ENCODE results near the gene SREBF1.

SREBF1 gene

GRCh38 chr17:17787568-17787967 is 49.2 kb downstream of the SREBF1 start:
- Histone ChIP-seq H4K20me1 (ENCODE audit: insufficient read depth, low read length) (peaks cover 97% of the 10 kb centered on the region), H3K4me3 (ENCODE audit: low read depth in 1 of 2, low read length in 2 of 2) (no peak overlapping the region), H3K27ac (ENCODE audit: low read length) (no peak overlapping the region), H3K4me1 (ENCODE audit: insufficient read depth, low read length) (no peaks in the 10 kb centered on the region), H3K9ac (ENCODE audit: low read depth, low read length) (no peak overlapping the region), H3K79me2 (ENCODE audit: insufficient read depth, low read length) (peaks cover 92% of the 10 kb centered on the region), H3K4me2 (ENCODE audit: insufficient read depth, low read length) (no peak overlapping the region), H3K27me3 (ENCODE audit: insufficient read depth, low read length, poor library complexity) (no peaks in the 10 kb centered on the region), H3K36me3 (ENCODE audit: insufficient read depth, low read length) (0 out of 2 replicates have a peak, but pooled peaks cover 2% of the 10 kb centered on the region), H3K9me3 (ENCODE audit: insufficient read depth, low read length, severe bottlenecking) (no peaks in the 10 kb centered on the region), H2AFZ (ENCODE audit: low read depth, low read length) (no peak overlapping the region)
- no peak for DNase-seq
- ATAC-seq (ENCODE audit: insufficient read depth, low read depth) = no peak
- TF ChIP-seq EZH2 (IDR thresholded peaks at IDR 0.05; ENCODE audit: borderline replicate concordance, low read depth, low read length, severe bottlenecking) = no peak
- no peak for TF ChIP-seq CTCF (IDR thresholded peaks at IDR 0.05; ENCODE audit: borderline replicate concordance, extremely low read depth, low read length, poor library complexity, severe bottlenecking)

- Histone ChIP-seq H3K27me3 (ENCODE audit: insufficient read depth, low read length, poor library complexity) (no peaks in the 10 kb centered on the region), H3K9me3 (ENCODE audit: insufficient read depth, low read length, severe bottlenecking) (no peaks in the 10 kb centered on the region), H3K4me3 (ENCODE audit: low read depth in 1 of 2, low read length in 2 of 2) (no peak overlapping the region), H3K9ac (ENCODE audit: low read depth, low read length) (no peak overlapping the region), H3K79me2 (ENCODE audit: insufficient read depth, low read length) (peaks cover 89% of the 10 kb centered on the region), H3K27ac (ENCODE audit: low read length) (no peak overlapping the region), H2AFZ (ENCODE audit: low read depth, low read length) (no peak overlapping the region), H3K4me1 (ENCODE audit: insufficient read depth, low read length) (no peaks in the 10 kb centered on the region), H3K4me2 (ENCODE audit: insufficient read depth, low read length) (no peak overlapping the region), H4K20me1 (ENCODE audit: insufficient read depth, low read length) (peaks cover 96% of the 10 kb centered on the region), H3K36me3 (ENCODE audit: insufficient read depth, low read length) (no peaks in the 10 kb centered on the region)
- DNase-seq = no peak
- ATAC-seq (ENCODE audit: insufficient read depth, low read depth) = no peak
- TF ChIP-seq CTCF (IDR thresholded peaks at IDR 0.05; ENCODE audit: borderline replicate concordance, extremely low read depth, low read length, poor library complexity, severe bottlenecking) (no peak), EZH2 (IDR thresholded peaks at IDR 0.05; ENCODE audit: borderline replicate concordance, low read depth, low read length, severe bottlenecking) (no peak)
Observed at GRCh38 chr17:17786998-17787397, 49.8 kb downstream of the SREBF1 start.

DNA sequence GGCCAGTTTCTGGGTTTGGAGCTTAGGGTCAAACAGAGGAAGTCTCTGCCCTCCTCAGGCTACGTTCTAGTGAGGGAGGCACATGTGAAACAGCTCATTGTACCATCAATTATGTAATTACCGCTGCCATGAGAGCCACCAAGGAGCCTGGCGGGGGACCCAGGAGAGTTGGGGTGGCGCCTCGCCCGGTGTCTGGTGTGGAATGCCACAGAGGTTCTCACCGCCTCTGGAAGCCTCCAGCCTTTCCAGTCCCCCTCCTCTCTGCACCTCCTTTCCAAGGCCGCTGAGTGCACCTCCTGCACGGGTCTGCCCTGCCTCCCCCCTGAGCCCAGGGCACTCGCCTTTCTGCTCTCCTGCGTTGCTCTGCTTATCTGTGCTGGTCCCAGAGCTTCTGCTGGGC is 51.4 kb downstream of the SREBF1 start:
- no peak for DNase-seq
- Histone ChIP-seq H4K20me1 (ENCODE audit: insufficient read depth, low read length) (peaks cover 94% of the 10 kb centered on the region), H3K9me3 (ENCODE audit: insufficient read depth, low read length, severe bottlenecking) (no peaks in the 10 kb centered on the region), H3K79me2 (ENCODE audit: insufficient read depth, low read length) (peaks cover 88% of the 10 kb centered on the region), H2AFZ (ENCODE audit: low read depth, low read length) (no peak overlapping the region), H3K4me2 (ENCODE audit: insufficient read depth, low read length) (no peak overlapping the region), H3K27ac (ENCODE audit: low read length) (no peak overlapping the region; the same call in 1 of the 2 replicates), H3K27me3 (ENCODE audit: insufficient read depth, low read length, poor library complexity) (no peaks in the 10 kb centered on the region), H3K9ac (ENCODE audit: low read depth, low read length) (no peak overlapping the region), H3K4me1 (ENCODE audit: insufficient read depth, low read length) (peaks cover 13% of the 10 kb centered on the region), H3K4me3 (ENCODE audit: low read depth in 1 of 2, low read length in 2 of 2) (no peak overlapping the region), H3K36me3 (ENCODE audit: insufficient read depth, low read length) (no peaks in the 10 kb centered on the region)
- TF ChIP-seq EZH2 (IDR thresholded peaks at IDR 0.05; ENCODE audit: borderline replicate concordance, low read depth, low read length, severe bottlenecking) = no peak
- no peak for TF ChIP-seq CTCF (IDR thresholded peaks at IDR 0.05; ENCODE audit: borderline replicate concordance, extremely low read depth, low read length, poor library complexity, severe bottlenecking)
- no peak for ATAC-seq (ENCODE audit: insufficient read depth, low read depth)
